ENCODE results near the gene AMBP. TPM values are rescaled to one million over a fixed set of nuclear protein-coding genes. Genes with fewer than 3 reads are reported as not detected.

The AMBP gene
- total RNA-seq, 1 experiment from 2014 or later = 0.20 TPM

DNA sequence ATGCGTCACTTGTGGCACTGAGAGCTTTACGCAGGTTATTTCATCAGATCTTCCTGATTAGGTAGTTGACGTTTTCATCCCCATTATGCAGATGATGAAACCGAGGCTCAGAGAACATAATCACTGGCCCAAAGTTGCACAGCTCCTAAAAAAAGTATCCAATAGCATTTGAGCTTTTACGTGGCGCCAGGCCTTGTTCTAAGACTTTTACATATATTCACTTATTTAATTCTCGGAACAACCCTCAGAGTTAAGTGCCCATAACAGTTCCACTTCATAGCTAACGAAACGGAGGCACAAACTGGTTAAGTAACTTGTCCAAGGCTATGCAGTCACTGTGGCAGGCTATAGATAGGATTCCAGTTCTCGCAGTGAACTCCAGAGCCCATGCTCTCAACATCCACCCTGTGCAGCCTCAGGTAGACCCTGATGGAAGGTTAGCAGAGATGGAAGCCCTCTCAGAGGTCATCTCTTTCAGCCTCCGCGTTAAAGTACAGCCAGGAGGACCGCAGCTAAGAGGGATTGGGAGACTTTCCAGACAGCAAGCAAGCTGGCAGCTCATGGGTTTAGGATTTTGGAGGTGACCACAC is 39.3 kb downstream of the AMBP start:
- Histone ChIP-seq H2BK5ac (ENCODE audit: insufficient read length, low read length) (no peak overlapping the region), H3K79me1 (ENCODE audit: insufficient read depth, low read depth, low read length, poor library complexity, severe bottlenecking) (no peaks in the 10 kb centered on the region), H3K23ac (ENCODE audit: insufficient read length, low read depth, low read length) (no peak overlapping the region), H3T11ph (ENCODE audit: low read length) (no peak overlapping the region), H4K5ac (ENCODE audit: insufficient read length, low read depth, low read length) (no peak overlapping the region), H4K20me1 (ENCODE audit: control insufficient read depth, insufficient read depth, insufficient read length) (no peaks in the 10 kb centered on the region), H2BK20ac (ENCODE audit: low read depth, low read length, poor library complexity, severe bottlenecking) (no peak overlapping the region), H3K18ac (ENCODE audit: insufficient read length, low read depth, low read length) (no peak overlapping the region), H3K27me3 (ENCODE audit: insufficient read depth, low read length) (no peaks in the 10 kb centered on the region), H2BK120ac (ENCODE audit: low read depth, low read length, poor library complexity, severe bottlenecking) (no peak overlapping the region), H3K56ac (ENCODE audit: insufficient read length, low read depth, low read length) (no peak overlapping the region), H2AFZ (ENCODE audit: low read length) (no peak overlapping the region), H4K91ac (ENCODE audit: insufficient read length, low read depth, low read length) (no peak overlapping the region), H2BK12ac (ENCODE audit: insufficient read length, low read depth, low read length) (no peak overlapping the region), H3K27ac (ENCODE audit: insufficient read length, low read depth, low read length) (no peak overlapping the region), H3K14ac (ENCODE audit: insufficient read depth, low read length) (no peak overlapping the region), H3K23me2 (ENCODE audit: insufficient read length, low read depth, low read length, poor library complexity, severe bottlenecking) (no peaks in the 10 kb centered on the region), H3K4me2 (ENCODE audit: insufficient read depth, insufficient read length, low read length) (no peak overlapping the region), H4K8ac (replicated peaks; ENCODE audit: insufficient read length, low read depth, low read length) (no peak overlapping the region), H3K9ac (ENCODE audit: extremely low read depth, insufficient read length, low read length) (no peak overlapping the region), H2BK15ac (ENCODE audit: low read depth, low read length) (no peak overlapping the region), H2AK5ac (ENCODE audit: insufficient read length, low read length) (no peak overlapping the region), H3K79me2 (ENCODE audit: insufficient read depth, low read length) (no peaks in the 10 kb centered on the region), H3K4ac (ENCODE audit: low read depth, low read length) (no peak overlapping the region), H3K4me1 (ENCODE audit: insufficient read depth, low read length) (peaks cover 4% of the 10 kb centered on the region; the same call in 1 of the 2 replicates), H3K9me3 (ENCODE audit: control insufficient read depth, low read depth, low read length) (no peaks in the 10 kb centered on the region)
- Mint-ChIP-seq H3K27ac (peak overlapping the region in 2 of 3 experiments; percentile 30 to 52; a peak in 1 of 7 replicates), H3K4me3 (no peak overlapping the region), H3K36me3 (ENCODE audit: insufficient read depth in 1 of 3, low read depth in 3 of 3) (peaks cover 12 to 26% (median 19%) of the 10 kb centered on the region in 3 experiments; a peak in 6 of 7 replicates), H3K4me1 (peaks cover 14 to 17% of the 10 kb centered on the region in 2 experiments), H3K9me3 (no peaks in the 10 kb centered on the region), H3K27me3 (ENCODE audit: low read depth) (no peaks in the 10 kb centered on the region)
- peak; percentile 19 for DNase-seq
- no CpG with 5 or more reads among the region's 13 CpGs for WGBS (ENCODE audit: extremely low coverage, insufficient read length, low lambda C conversion rate)
- TF ChIP-seq, protein P1, sequence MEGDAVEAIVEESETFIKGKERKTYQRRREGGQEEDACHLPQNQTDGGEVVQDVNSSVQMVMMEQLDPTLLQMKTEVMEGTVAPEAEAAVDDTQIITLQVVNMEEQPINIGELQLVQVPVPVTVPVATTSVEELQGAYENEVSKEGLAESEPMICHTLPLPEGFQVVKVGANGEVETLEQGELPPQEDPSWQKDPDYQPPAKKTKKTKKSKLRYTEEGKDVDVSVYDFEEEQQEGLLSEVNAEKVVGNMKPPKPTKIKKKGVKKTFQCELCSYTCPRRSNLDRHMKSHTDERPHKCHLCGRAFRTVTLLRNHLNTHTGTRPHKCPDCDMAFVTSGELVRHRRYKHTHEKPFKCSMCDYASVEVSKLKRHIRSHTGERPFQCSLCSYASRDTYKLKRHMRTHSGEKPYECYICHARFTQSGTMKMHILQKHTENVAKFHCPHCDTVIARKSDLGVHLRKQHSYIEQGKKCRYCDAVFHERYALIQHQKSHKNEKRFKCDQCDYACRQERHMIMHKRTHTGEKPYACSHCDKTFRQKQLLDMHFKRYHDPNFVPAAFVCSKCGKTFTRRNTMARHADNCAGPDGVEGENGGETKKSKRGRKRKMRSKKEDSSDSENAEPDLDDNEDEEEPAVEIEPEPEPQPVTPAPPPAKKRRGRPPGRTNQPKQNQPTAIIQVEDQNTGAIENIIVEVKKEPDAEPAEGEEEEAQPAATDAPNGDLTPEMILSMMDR (conservative IDR thresholded peaks at IDR 0.05) = no peak
